ENCODE measurements around the gene DNAJC16.
"Not testable (repeated sequence)": the region's sequence is repeated elsewhere in the genome, so short reads cannot be mapped to it uniquely, and the experiment has no call there.

Gene DNAJC16

GRCh38 chr1:15508700-15509487 is 17.8 kb upstream of the DNAJC16 start:
- peak; percentile 90 for DNase-seq

DNA sequence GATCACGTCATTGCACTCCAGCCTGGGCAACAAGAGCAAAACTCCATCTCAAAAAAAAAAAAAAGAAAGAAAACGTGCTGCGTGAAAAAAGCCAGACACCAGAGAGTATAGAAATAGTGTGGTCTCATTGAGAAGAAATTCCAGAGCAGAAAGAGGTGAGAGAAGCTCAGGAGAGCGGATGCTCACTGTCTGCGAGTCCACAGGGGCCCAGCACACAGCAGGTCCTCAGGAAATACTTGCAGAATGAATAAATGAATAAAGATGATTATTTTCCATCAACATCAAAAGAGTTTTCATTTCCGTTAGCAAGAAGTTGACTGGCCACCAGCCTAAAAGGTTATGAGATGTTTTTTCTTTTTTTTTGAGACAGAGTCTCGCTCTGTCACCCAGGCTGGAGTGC is 17.1 kb upstream of the DNAJC16 start:
- DNase-seq, result no peak

DNA sequence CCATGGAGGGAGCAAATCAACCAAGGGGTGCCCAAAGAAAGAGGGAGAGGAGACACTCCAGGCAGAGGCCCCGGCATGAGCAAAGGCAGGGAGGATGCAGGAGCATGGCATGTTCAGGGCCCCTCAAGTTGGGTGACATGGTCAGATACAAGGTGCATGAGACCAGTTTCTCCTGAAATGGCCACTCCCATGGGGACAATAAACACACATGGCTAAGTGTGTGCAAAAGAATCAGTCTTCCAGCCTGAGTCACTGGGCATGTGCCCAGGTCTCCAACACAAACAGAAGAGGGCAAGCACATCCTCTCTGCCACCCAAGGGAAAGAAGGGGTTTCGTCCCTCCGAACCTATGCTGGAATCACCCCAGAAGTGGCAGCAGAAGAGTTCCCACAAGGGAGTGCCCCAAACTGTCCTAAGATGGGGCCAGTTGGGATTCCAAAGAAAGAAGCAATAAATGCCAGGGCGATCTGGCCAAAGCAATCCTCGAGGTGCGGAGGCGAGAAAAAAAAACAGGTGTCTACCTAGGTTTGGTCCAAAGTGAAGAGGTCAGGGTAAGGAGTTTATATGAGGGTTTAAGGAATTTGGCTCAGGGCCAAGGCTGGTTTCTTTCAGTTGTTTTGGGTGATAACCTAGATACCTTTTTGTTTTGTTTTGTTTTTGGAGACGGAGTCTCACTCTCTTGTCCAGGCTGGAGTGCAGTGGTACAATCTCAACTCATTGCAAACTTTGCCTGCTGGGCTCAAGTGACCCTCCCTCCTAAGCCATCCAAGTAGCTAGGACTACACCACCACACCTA is 15.8 kb upstream of the DNAJC16 start:
- DNase-seq, result no peak

DNA sequence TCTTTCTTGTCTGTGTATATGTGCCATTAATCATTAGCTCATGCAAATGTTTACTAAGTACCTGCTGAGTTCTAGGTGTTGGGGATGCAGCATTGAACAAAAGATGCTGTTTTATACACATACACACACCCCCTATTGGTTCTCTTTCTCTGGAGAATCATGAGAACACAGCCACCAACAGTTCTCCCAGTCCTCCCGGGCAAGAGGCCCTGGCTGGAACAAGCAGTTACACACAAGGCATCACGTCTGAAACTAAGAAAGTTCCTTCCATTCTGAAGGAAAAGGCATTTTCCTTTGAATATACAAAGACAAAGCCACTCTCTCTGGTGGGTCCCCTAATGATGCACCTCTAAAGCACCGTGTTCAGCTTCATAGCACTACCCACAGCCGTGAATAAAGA is 13.5 kb upstream of the DNAJC16 start:
- no peak for DNase-seq

GRCh38 chr1:15513919-15514318 is 12.7 kb upstream of the DNAJC16 start:
- DNase-seq, result no peak

GRCh38 chr1:15514557-15514956 is 12.1 kb upstream of the DNAJC16 start:
- not testable (repeated sequence) for DNase-seq

GRCh38 chr1:15515022-15515663 is 11.5 kb upstream of the DNAJC16 start:
- DNase-seq, result peak; percentile 16

DNA sequence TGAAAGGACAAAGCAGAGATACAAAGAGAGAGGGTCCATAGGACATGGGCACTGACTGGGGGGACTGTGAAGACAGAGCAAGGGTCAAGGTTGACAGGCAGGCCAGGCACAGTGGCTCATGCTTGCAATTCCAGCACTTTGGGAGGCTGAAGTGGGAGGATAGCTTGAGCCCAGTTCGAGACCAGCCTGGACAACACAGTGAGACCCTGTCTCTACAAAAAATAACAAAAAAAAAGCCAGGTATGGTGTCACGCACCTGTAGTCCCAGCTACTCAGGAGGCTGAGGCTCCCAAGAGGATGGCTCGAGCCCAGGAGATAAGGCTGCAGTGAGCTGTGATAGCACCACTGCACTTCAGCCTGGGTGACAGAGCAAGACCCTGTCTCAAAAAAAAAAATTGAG is 7.0 kb upstream of the DNAJC16 start:
- DNase-seq, result no peak

- DNase-seq, result not testable (repeated sequence)
These were observed 5.3 kb upstream of the DNAJC16 start for GRCh38 chr1:15521206-15521906.

DNA sequence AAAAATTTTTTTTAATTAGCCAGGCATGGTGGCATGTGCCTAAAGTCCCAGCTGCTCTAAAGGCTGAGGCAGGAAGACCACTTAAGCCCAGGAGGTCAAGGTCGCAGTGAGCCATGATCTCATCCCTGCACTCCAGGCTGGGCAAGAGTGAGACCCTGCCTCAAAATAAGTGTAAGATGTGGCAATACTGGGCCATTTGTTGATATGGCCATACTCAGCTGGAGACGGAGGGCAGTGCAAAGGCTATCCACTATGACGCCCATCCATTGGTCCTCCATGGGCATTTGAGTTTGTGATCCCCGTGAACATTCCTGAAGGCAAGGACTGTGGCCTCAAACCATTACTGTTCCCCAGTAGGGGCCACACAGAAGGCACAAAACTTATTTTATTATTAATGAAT is 4.1 kb upstream of the DNAJC16 start:
- no peak for DNase-seq

- DNase-seq, result no peak
These were observed 3.3 kb upstream of the DNAJC16 start for GRCh38 chr1:15523104-15524020.

GRCh38 chr1:15524021-15524282 is 2.7 kb upstream of the DNAJC16 start, which contains the start of gene CASP9:
TSS of gene CASP9 (minus strand) at chr1:15524215. CDS start at chr1:15524200, 15 bp downstream.
- no peak for DNase-seq

DNA sequence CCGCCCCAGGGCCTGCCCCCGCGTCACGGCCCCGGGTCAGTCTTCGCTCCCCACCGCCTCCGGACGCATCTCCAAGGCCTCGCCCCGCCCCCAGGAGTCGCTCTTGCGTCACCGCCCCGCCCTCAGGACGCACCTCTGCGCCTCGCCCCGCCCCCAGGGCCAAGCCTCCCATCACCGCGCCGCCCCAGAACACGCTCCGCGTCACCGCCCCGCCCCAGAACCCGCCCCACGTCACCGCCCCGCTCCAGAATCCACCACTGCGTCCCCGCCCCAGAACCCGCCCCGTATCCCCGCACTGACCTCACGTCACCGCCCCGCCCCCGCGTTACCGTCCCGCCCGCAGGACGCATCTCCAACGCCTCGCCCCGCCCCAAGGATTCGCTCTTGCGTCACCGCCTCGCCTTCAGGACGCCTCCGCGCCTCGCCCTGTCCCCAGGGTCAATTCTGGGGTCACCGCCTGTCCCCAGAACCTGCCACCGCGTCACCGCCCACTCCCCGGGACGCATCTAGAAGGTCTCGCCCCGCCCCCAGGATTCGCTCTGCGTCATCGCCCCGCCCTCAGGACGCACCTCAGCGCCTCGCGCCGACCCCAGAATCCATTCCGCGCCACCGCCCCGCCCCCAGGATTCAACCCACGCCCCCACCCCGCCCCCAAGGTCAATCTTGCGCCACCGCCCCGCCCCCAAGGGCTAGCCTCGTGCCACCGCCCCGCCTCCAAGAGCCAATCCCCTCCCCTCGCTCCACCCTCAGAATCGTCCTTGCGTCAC is 2.2 kb upstream of the DNAJC16 start:
- DNase-seq, result peak; percentile 99

DNA sequence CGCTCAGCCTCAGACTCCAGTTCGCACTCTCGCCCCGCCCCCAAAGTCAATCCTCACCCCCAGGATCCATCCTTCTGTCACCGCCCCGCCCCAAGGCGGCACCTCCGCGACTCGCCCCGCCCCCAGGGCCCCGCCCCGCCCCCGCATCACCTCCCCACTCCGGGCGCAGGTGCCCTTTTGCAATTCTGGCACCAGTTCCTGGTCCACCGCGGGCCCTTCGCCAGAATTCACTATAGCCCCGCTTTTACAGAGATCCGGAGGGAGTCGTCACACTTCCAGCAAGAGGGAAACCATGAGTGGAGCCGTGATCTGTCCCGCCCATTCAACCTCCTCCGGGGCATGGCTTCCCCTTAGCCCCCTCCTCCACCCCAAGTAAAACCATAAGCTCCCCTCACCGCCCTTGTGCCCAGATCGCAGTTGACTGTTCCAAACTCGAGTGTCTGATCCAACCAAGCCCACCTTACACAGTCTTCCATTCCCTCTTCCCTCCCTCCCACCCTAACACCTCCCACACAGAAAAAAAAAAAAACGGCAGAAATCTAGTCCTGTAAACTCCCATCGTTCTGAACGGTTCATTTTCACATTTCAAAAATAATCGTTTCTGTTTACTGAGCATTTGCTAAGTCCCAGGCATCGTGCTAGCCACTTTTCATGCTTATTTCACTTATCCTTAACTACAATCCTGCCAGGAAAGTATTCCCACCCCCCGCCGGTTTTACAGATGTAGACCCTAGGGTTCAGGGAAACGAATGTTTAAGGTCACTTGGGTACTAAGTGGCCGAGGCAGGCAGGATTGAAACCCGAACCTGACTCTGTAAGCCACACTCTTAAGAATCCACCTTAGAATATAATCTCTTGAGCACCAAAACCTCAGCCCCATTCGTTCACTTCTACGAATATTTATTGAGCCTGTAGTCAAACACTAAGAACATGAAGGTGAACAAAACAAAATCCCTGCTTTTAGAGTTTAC is 1.3 kb upstream of the DNAJC16 start:
- DNase-seq, result no peak

- no peak for DNase-seq
These were observed 593 bp upstream of the DNAJC16 start for GRCh38 chr1:15526021-15526489.

DNA sequence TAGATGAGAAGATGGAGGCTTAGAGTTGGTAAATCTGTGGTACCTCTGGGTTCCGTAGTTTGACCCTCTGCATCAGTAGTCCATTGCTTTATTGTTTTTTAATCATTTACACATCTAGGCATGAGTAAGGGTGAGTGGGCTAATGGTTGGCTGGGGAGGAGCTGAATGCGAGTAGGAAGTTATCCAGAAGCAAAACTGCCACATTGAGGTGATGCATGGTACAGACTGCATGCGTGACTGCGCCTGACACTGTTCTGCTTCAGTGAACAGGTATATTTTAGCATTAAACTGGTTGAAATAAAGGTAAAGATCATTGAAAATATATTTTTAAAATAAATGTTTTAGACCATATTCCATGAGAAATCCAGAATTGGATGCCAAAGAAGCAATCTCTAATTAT is 4.4 kb downstream of the DNAJC16 start:
- no peak for DNase-seq

- DNase-seq, result peak; percentile 12
These were observed 5.0 kb downstream of the DNAJC16 start for GRCh38 chr1:15531682-15532081.

GRCh38 chr1:15538771-15539170 is 12.1 kb downstream of the DNAJC16 start:
- no peak for DNase-seq

DNA sequence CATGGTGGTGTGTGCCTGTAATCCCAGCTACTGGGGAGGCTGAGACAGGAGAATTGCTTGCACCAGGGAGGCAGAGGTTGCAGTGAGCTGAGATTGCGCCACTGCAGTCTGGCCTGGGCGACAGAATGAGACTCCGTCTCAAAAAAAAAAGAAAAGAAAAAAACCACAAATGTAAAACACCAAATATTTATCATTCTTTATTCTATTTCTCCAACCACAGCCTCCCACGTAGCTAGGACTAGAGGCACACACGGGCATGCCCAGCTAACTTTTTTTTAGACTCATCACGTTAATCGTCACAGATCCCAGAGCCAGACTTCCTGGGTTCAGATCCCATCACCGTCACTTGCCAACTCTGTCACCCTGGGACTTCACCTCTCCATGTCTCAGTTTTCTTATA is 13.5 kb downstream of the DNAJC16 start:
- no peak for DNase-seq

DNA sequence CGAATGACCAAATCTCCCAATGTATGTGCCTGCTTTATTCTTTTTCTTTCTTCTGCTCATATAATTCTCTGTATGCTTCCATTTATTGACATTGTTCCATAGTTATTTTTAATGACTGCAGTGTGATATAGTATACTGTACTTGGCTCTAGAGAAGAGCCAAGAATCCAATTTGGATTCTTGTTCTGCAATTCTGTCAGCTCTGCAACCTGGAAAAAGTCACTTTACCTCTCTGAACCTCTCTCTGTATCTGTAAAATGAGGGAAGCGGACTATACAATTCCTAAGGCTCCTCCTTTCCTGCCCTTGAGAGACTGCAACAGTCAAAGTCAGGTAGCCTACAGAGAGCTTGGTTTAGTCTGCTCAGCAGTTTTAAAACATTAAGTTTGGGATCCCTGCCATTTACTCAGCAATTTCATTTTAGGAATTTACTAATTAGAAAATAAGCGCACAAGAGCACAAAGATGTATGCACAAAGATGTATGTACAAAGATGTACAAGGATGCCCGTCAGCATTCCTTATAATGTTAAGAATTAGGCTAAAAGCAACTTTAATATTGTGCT is 14.7 kb downstream of the DNAJC16 start:
- no peak for DNase-seq

Measured in hematopoietic multipotent progenitor cell treated with erythropoietin and hydrocortisone succinate and interleukin-3 and kit ligand, for 6 days (in vitro differentiated cells).